Astrocyte (in vitro differentiated cells and primary cell): ENCODE results near the gene LETMD1. TPM values are rescaled to one million over a fixed set of nuclear protein-coding genes. Genes with fewer than 3 reads are reported as not detected.

Experiments used
- DNase-seq: peaks from one replicate; pipeline ENCODE4 v3.0.0-alpha.2; 2010; ENCODE audit warnings: low read depth
- FAIRE-seq: peaks from 2 replicates; lab custom pipeline; 2011; peaks lifted over from hg19 to GRCh38; lab: Jason Lieb, UNC
- H2AFZ ChIP-seq: 2 replicates; pipeline ENCODE4 v1.6.0; 2012; ENCODE audit warnings: low read depth, low read length, inconsistent platforms
- H3K27ac ChIP-seq: 2 replicates; pipeline ENCODE4 v1.5.1; 2011; ENCODE audit warnings: low read depth, low read length, inconsistent platforms
- H3K27me3 ChIP-seq: 2 replicates; pipeline ENCODE4 v1.6.0; 2011; ENCODE audit warnings: low read length, inconsistent platforms; ENCODE audit not compliant: insufficient read depth
- H3K36me3 ChIP-seq: 2 replicates; pipeline ENCODE4 v1.5.1; 2011; ENCODE audit warnings: low read length, inconsistent platforms; ENCODE audit not compliant: insufficient read depth
- H3K4me1 ChIP-seq: 2 replicates; pipeline ENCODE4 v1.5.1; 2011; ENCODE audit warnings: low read length, inconsistent platforms; ENCODE audit not compliant: insufficient read depth
- H3K4me2 ChIP-seq: 2 replicates; pipeline ENCODE4 v1.6.0; 2012; ENCODE audit warnings: low read length, inconsistent platforms
- H3K4me3 ChIP-seq: 2 replicates; pipeline ENCODE4 v1.5.1; 2011; ENCODE audit warnings: low read depth, mild to moderate bottlenecking, low read length, inconsistent platforms; ENCODE audit not compliant: insufficient read depth
- H3K79me2 ChIP-seq: 2 replicates; pipeline ENCODE4 v1.6.0; 2012; ENCODE audit warnings: mild to moderate bottlenecking, low read length, inconsistent platforms; ENCODE audit not compliant: insufficient read depth
- H3K9ac ChIP-seq: 2 replicates; pipeline ENCODE4 v1.6.0; 2012; ENCODE audit warnings: mild to moderate bottlenecking, low read length, inconsistent platforms
- H3K9me3 ChIP-seq: 2 replicates; pipeline ENCODE4 v1.5.1; 2012; ENCODE audit warnings: low read depth, mild to moderate bottlenecking, low read length, inconsistent platforms; ENCODE audit not compliant: insufficient read depth
- H4K20me1 ChIP-seq: 2 replicates; pipeline ENCODE4 v1.6.0; 2012; ENCODE audit warnings: low read length, inconsistent platforms; ENCODE audit not compliant: insufficient read depth
- H3K27ac Mint-ChIP-seq: one replicate; pipeline ENCODE4 v1.8.0; 2021; ENCODE audit warnings: mild to moderate bottlenecking, mixed read lengths; ENCODE audit not compliant: unreplicated experiment
- H3K27me3 Mint-ChIP-seq: one replicate; pipeline ENCODE4 v1.8.0; 2021; ENCODE audit warnings: low read depth, mixed read lengths; ENCODE audit not compliant: unreplicated experiment
- H3K36me3 Mint-ChIP-seq: one replicate; pipeline ENCODE4 v1.8.0; 2021; ENCODE audit warnings: low read depth, mixed read lengths; ENCODE audit not compliant: unreplicated experiment
- H3K4me1 Mint-ChIP-seq: one replicate; pipeline ENCODE4 v1.8.0; 2021; ENCODE audit warnings: low read depth, mixed read lengths; ENCODE audit not compliant: unreplicated experiment
- H3K4me3 Mint-ChIP-seq: one replicate; pipeline ENCODE4 v1.8.0; 2021; ENCODE audit warnings: mild to moderate bottlenecking, moderate library complexity, mixed read lengths; ENCODE audit not compliant: unreplicated experiment
- H3K9me3 Mint-ChIP-seq: one replicate; pipeline ENCODE4 v1.8.0; 2021; ENCODE audit warnings: mild to moderate bottlenecking, mixed read lengths; ENCODE audit not compliant: unreplicated experiment
- CTCF ChIP-seq: IDR thresholded peaks from 2 replicates; pipeline ENCODE4 v1.5.1; 2011; ENCODE audit warnings: low read depth, mild to moderate bottlenecking, inconsistent platforms, low read length, moderate library complexity; ENCODE audit not compliant: insufficient read depth
- EZH2 ChIP-seq: IDR thresholded peaks from 2 replicates; pipeline ENCODE4 v1.6.1; 2012; ENCODE audit warnings: mild to moderate bottlenecking, low read length, inconsistent platforms; ENCODE audit not compliant: insufficient read depth
- total RNA-seq: library from RNA; stranded (reverse); gene quantifications from 2 replicates; pipeline ENCODE4 v1.2.1, GENCODE V29; 2021

LETMD1 gene
- total RNA-seq, 1 donor from 2014 or later = 25.2 TPM

- H3K4me2 ChIP-seq = peak overlapping the region; percentile 97
- peaks cover 2% of the 10 kb centered on the region for H3K9me3 Mint-ChIP-seq
- no peaks in the 10 kb centered on the region for H3K9me3 ChIP-seq
- H3K27ac Mint-ChIP-seq = peak overlapping the region; percentile 83
- FAIRE-seq (no peak), DNase-seq (peak; percentile 42)
- no peaks in the 10 kb centered on the region for H3K27me3 ChIP-seq
- peak overlapping the region; percentile 93 for H3K9ac ChIP-seq
- peaks cover 51% of the 10 kb centered on the region for H3K79me2 ChIP-seq
- peaks cover 13% of the 10 kb centered on the region for H3K4me1 ChIP-seq
- H3K4me1 Mint-ChIP-seq = peaks cover 24% of the 10 kb centered on the region
- H3K27ac ChIP-seq = peak overlapping the region; percentile 82
- no peaks in the 10 kb centered on the region for H3K27me3 Mint-ChIP-seq
- H3K36me3 ChIP-seq = peaks cover 2% of the 10 kb centered on the region
- H4K20me1 ChIP-seq = peaks cover 45% of the 10 kb centered on the region
- H3K36me3 Mint-ChIP-seq = peaks cover 2% of the 10 kb centered on the region
- TF ChIP-seq CTCF (no peak), EZH2 (no peak)
- H2AFZ ChIP-seq = peak overlapping the region; percentile 29
- peak overlapping the region; percentile 88 for H3K4me3 ChIP-seq
- H3K4me3 Mint-ChIP-seq = peak overlapping the region; percentile 98
Observed at GRCh38 chr12:51082561-51083125, 34.5 kb downstream of the LETMD1 start.

GRCh38 chr12:51083126-51083833 is 35.2 kb downstream of the LETMD1 start, which contains the start of gene CSRNP2:
Gene CSRNP2 (minus strand): TSS chr12:51083596. CDS start chr12:51076561, 7,035 bp downstream.
- Histone ChIP-seq H3K9me3 (no peaks in the 10 kb centered on the region), H2AFZ (peak within 1 kb of the TSS; percentile 76), H4K20me1 (peaks cover 38% of the 10 kb centered on the region), H3K27ac (peak within 1 kb of the TSS; percentile 82), H3K36me3 (peaks cover 2% of the 10 kb centered on the region), H3K9ac (peak within 1 kb of the TSS; percentile 93), H3K79me2 (peaks cover 45% of the 10 kb centered on the region), H3K4me2 (peak within 1 kb of the TSS; percentile 97), H3K27me3 (no peaks in the 10 kb centered on the region), H3K4me3 (peak within 1 kb of the TSS; percentile 88), H3K4me1 (peaks cover 13% of the 10 kb centered on the region)
- Mint-ChIP-seq H3K4me1 (peaks cover 19% of the 10 kb centered on the region), H3K4me3 (peak within 1 kb of the TSS; percentile 98), H3K27ac (peak within 1 kb of the TSS; percentile 83), H3K27me3 (no peaks in the 10 kb centered on the region), H3K36me3 (peaks cover 2% of the 10 kb centered on the region), H3K9me3 (peaks cover 2% of the 10 kb centered on the region)
- no peak for TF ChIP-seq EZH2
- no peak for TF ChIP-seq CTCF
- peak; percentile 87 for DNase-seq
- FAIRE-seq = no peak
